GM18907 (cell line): ENCODE data around the gene CMTM2.

Experiments used
- ATAC-seq: cut with Tn5 transposase; IDR thresholded peaks from one replicate; pipeline ENCODE4 v1.9.1; 2021; ENCODE audit warnings: mild to moderate bottlenecking, moderate library complexity; ENCODE audit not compliant: unreplicated experiment

CMTM2 gene

GRCh38 chr16:66578651-66579531 is at the start of gene CMTM2:
Gene CMTM2, plus strand, starts transcription at chr16:66579463. Its CDS starts 145 bp downstream, at chr16:66579608.
- ATAC-seq = no peak

- ATAC-seq = no peak
Measured at GRCh38 chr16:66529475-66529874, 49.8 kb upstream of the CMTM2 start.

- no peak for ATAC-seq
Measured at GRCh38 chr16:66534376-66534799, 44.9 kb upstream of the CMTM2 start.

GRCh38 chr16:66536525-66536924 is 42.7 kb upstream of the CMTM2 start:
- ATAC-seq = no peak

- ATAC-seq = no peak
Measured at GRCh38 chr16:66537236-66537635, 42.0 kb upstream of the CMTM2 start.

GRCh38 chr16:66538910-66539309 is 40.4 kb upstream of the CMTM2 start:
- no peak for ATAC-seq

- peak; percentile 88 for ATAC-seq
Measured at GRCh38 chr16:66539623-66540469, 39.4 kb upstream of the CMTM2 start.

- ATAC-seq = no peak
Measured at GRCh38 chr16:66541388-66542355, 37.6 kb upstream of the CMTM2 start.

GRCh38 chr16:66542396-66542795 is 36.9 kb upstream of the CMTM2 start:
- ATAC-seq = no peak

- no peak for ATAC-seq
Measured at GRCh38 chr16:66543541-66543940, 35.7 kb upstream of the CMTM2 start.

- ATAC-seq = no peak
Measured at GRCh38 chr16:66544016-66544757, 35.1 kb upstream of the CMTM2 start.

- ATAC-seq = no peak
Measured at GRCh38 chr16:66547101-66547989, 31.9 kb upstream of the CMTM2 start.

GRCh38 chr16:66548068-66548467 is 31.2 kb upstream of the CMTM2 start:
- no peak for ATAC-seq

- ATAC-seq = no peak
Measured at GRCh38 chr16:66548868-66549267, 30.4 kb upstream of the CMTM2 start.

- ATAC-seq = no peak
Measured at GRCh38 chr16:66549284-66550131, 29.8 kb upstream of the CMTM2 start, which contains the start of gene TK2. Gene TK2, minus strand, starts transcription at chr16:66550122. Its CDS starts 61 bp downstream, at chr16:66550061.

GRCh38 chr16:66551348-66551759 is 27.9 kb upstream of the CMTM2 start:
- no peak for ATAC-seq

GRCh38 chr16:66551788-66552285 is 27.4 kb upstream of the CMTM2 start:
- ATAC-seq = no peak
